GM12873 (cell line): ENCODE results near the gene NYNRIN.

Experiments
- CTCF ChIP-seq: IDR thresholded peaks from 2 replicates; pipeline ENCODE4 v1.5.1; 2012; ENCODE audit warnings: low read depth, mild to moderate bottlenecking, moderate library complexity, low read length, control low read depth; ENCODE audit not compliant: insufficient read depth; ENCODE audit errors: missing control alignments

Gene NYNRIN

GRCh38 chr14:24381363-24382063, 17.3 kb upstream of the NYNRIN start:
- TF ChIP-seq CTCF = no peak

GRCh38 chr14:24382064-24382371, 16.8 kb upstream of the NYNRIN start:
- TF ChIP-seq CTCF = no peak

GRCh38 chr14:24384169-24384568, 14.6 kb upstream of the NYNRIN start:
- no peak for TF ChIP-seq CTCF

GRCh38 chr14:24385524-24385923, 13.3 kb upstream of the NYNRIN start:
- TF ChIP-seq CTCF = no peak

GRCh38 chr14:24387009-24387345, 11.8 kb upstream of the NYNRIN start:
- TF ChIP-seq CTCF = no peak

- TF ChIP-seq CTCF = no peak
Observed at GRCh38 chr14:24388474-24389179, 10.2 kb upstream of the NYNRIN start.

- no peak for TF ChIP-seq CTCF
Observed at GRCh38 chr14:24389226-24389848, 9.5 kb upstream of the NYNRIN start.
